Esophagus mucosa (tissue), 1 donor: ENCODE measurements around the gene SBSN. TPM values are rescaled to one million over a fixed set of nuclear protein-coding genes. Genes with fewer than 3 reads are reported as not detected.

Source experiments
- ATAC-seq: fragments of 200-7000 bp; cut with Tn5 transposase; one replicate; pipeline ENCODE4 v1.9.1; 2020
- total RNA-seq: library from RNA; stranded (reverse); gene quantifications from one replicate; pipeline ENCODE4 v1.2.4, GENCODE V29; 2023
- donor health status: DM: yes; HTN: yes; CAD: no.

The SBSN gene, protein sequence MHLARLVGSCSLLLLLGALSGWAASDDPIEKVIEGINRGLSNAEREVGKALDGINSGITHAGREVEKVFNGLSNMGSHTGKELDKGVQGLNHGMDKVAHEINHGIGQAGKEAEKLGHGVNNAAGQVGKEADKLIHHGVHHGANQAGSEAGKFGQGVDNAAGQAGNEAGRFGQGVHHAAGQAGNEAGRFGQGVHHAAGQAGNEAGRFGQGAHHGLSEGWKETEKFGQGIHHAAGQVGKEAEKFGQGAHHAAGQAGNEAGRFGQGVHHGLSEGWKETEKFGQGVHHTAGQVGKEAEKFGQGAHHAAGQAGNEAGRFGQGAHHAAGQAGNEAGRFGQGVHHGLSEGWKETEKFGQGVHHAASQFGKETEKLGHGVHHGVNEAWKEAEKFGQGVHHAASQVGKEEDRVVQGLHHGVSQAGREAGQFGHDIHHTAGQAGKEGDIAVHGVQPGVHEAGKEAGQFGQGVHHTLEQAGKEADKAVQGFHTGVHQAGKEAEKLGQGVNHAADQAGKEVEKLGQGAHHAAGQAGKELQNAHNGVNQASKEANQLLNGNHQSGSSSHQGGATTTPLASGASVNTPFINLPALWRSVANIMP
- total RNA-seq, result 1,433 TPM

DNA sequence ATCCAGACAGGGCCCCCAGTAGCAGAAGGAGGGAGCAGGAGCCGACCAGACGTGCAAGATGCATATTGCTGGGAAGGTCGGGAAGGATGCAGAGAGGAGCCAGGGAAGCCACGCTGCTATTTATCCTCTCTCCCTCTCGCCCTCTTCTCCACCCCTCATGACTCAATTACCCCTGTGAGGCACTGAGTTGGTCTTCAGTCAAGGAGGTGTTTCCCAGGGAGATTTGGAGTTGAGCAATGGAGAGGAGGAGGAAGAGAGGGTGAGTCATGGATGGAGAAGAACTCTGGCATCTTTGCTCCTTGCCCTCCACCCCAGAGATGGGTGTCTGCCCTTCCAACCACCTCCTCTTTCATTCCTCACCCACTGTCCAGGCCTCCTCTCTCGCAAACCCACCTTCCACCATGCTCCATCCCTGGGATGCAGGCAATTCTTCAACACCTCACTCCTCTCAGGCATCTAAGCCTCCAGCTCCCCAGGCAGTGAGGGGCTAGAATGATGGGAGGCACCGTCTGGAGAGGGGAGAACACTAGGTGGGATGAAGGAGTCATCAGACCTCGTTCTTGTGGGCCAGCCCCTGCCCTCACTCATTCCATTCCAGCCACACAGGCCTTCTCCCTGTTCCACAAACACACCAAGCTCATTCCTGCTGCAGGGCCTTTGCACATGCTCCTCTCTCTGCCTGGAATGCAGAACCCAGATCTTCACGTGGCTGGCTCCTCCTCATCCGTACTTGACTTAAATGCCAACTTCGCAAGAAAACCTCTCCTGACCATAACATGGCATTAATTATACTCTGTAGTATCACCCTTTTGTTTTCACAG is at the start of gene SBSN:
TSS of gene SBSN (minus strand) at position 94 of the 821 bp plus-strand sequence. CDS start at position 64, 30 bp downstream.
- peak; percentile 82 for ATAC-seq

- peak; percentile 91 for ATAC-seq
Observed at GRCh38 chr19:35571406-35571965, 43.4 kb upstream of the SBSN start.

- no peak for ATAC-seq
Observed at GRCh38 chr19:35569281-35569781, 41.2 kb upstream of the SBSN start.

- no peak for ATAC-seq
Observed at GRCh38 chr19:35566738-35567137, 38.6 kb upstream of the SBSN start.

- peak; percentile 26 for ATAC-seq
Observed at GRCh38 chr19:35565016-35565856, 37.1 kb upstream of the SBSN start.

DNA sequence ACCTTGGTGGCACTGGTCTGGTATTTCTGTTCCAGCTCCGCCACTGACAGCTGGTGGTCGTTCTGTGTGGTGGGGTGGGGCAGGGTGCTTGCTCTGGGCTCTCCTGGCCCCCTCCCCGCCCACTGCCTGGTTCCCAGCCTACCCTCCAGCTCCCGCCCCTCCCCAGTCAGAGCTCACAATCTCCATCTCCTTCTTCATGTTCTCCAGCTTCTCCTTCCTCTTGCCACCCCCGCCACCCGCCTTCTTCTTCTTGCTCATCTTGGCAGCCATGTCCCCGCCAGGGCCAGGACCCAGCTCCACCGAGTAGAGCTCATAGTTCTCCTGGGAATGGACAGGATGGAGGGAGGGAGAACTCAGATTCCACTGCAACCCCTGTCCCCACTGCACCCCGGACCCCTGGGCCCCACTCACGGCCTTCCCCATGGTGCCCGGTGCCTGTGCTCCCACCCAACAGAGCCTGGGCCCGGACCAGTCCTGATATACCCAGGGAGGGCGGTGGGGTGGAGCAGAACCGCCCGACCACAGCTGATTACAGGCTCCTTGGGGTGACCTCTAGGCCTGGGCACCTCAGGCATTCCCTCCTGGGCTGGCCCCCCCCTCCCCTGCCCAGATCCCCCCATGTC is 35.2 kb upstream of the SBSN start, which contains the start of gene ATP4A:
TSS of gene ATP4A (minus strand) at position 452 of the 623 bp plus-strand sequence. CDS start at position 423, 29 bp downstream.
- no peak for ATAC-seq

GRCh38 chr19:35562776-35563175 is 34.7 kb upstream of the SBSN start:
- no peak for ATAC-seq

DNA sequence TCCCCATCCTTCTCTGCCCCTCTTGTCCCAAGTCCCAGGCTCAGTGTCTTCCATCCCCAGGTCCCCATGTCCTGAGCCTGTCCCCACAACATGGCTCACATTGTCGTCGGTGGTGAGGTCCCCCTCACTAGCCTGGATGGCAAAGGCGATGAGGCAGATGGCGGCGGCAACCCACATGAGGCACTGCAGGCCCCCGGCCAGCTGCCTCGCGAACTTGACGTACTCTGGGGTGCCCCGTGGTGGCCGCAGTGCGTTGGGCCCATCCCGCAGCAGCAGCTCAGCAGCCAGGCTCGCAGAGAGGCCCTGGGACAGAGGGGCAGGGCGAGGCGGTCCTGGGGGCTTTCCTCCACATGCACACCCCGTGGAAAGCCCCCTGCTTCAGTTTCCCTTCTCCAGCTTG is 34.2 kb upstream of the SBSN start:
- no peak for ATAC-seq

- no peak for ATAC-seq
Observed at GRCh38 chr19:35561436-35561835, 33.3 kb upstream of the SBSN start.

GRCh38 chr19:35560677-35561076 is 32.6 kb upstream of the SBSN start:
- ATAC-seq, result no peak

DNA sequence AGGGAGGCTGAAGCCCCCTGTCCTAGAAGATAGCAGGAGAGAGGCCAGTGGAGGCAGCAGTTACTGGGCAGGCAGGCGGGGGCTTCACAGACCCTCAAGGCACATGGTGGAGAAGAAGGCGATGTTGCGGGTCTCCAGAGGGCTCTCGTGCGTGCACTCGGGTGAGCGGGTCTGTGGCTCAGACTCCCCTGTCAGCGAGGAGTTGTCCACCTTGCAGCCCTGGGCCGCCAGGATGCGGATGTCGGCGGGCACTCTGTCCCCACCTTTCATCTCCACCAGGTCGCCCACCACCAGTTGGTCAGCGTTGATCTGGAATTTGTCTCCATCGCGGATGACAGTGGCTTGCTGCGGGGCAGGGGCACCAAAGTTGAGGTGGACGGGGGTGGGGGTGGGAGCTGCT is 32.2 kb upstream of the SBSN start:
- ATAC-seq, result no peak

DNA sequence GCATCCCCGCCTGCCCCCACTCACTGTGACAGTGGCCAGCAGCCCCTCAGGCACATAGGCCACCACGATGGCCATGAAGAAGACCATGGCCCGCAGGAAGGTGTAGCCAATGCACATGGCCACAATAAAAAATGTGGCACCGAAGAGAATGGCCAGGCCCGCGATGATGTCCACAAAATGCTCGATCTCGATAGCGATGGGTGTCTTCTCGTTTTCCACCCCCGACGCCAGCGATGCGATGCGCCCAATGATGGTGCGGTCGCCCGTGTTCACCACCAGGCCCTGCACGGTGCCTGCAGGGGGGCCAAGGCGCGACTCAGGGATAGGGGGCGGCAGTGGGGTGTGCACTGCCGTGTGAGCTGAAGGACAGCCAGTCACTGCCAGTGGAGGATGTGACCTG is 31.7 kb upstream of the SBSN start:
- ATAC-seq, result no peak

- ATAC-seq, result no peak
Observed at GRCh38 chr19:35559281-35559659, 31.2 kb upstream of the SBSN start.

GRCh38 chr19:35558400-35559280 is 30.5 kb upstream of the SBSN start:
- ATAC-seq, result no peak

- ATAC-seq, result peak; percentile 32
Observed at GRCh38 chr19:35557539-35558399, 29.7 kb upstream of the SBSN start.

DNA sequence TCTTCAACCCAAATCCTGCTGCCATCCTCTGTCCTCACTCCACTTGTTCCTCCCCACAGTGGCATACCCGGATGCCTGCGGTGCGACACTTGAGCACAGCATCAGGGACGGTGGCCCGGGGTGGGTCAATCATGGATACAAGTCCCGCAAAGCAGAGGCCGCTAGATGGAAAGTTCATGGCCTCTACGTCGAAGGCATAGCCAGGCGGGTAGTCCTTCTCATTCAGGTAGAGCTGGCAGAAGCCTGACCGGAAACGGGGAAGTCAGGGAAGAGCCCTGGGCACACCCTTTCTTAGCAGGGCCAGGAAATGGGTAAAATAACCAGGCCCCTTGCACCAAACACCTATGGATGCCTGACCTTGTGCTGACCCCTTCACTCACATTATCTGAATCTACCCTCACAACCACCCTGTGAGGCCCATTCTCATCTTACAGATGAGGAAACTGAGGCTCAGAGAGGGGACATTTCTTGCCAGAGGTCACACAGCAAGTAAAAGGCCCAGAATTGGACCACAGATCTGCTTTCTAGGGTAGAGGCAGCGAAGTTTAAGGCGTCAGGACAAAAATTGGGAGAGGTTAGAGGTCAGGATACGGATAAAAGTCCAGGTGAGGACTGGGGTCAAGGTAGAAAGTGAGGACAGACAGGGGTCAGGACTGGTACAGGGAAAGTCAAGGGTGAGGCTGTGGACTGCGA is 28.9 kb upstream of the SBSN start:
- no peak for ATAC-seq

GRCh38 chr19:35556025-35556590 is 28.0 kb upstream of the SBSN start:
- ATAC-seq, result no peak
